Prostate gland (tissue), 2 donors: ENCODE results near the gene DDAH1. TPM values are rescaled to one million over a fixed set of nuclear protein-coding genes. Genes with fewer than 3 reads are reported as not detected.

ENCODE experiments used
- DNase-seq: peaks from one replicate; pipeline ENCODE4 v3.0.0-alpha.2; 2019; ENCODE audit warnings: low spot score
- H3K27ac ChIP-seq, 2 donors: fragments of 200-600 bp; sonication (generic); 2 replicates each; pipeline ENCODE4 v1.5.1; 2017 to 2019
- H3K27me3 ChIP-seq: fragments of 200-600 bp; sonication (generic); replicated peaks from 2 replicates; pipeline ENCODE4 v1.5.1; 2019; ENCODE audit not compliant: insufficient read depth
- H3K36me3 ChIP-seq, 2 donors: fragments of 200-600 bp; sonication (generic); 1 replicate in 1 of 2; 2 replicates in 1 of 2; pipeline versions ENCODE4 v1.5.1 to v1.8.1; 2017 to 2019
- H3K4me1 ChIP-seq: fragments of 200-600 bp; sonication (generic); replicated peaks from 2 replicates; pipeline ENCODE4 v1.5.1; 2019
- H3K4me3 ChIP-seq, 2 donors: fragments of 200-600 bp; sonication (generic); 2 replicates each; pipeline ENCODE4 v1.5.1; 2017 to 2019
- H3K9me3 ChIP-seq: fragments of 200-600 bp; sonication (generic); 2 replicates; pipeline ENCODE4 v1.5.1; 2017
- CTCF ChIP-seq, 4 experiments: fragments of 200-600 bp in 2 of 4; fragments of 450-650 bp in 2 of 4; sonication (generic) in 2 of 4; IDR thresholded peaks; 1 replicate in 3 of 4; 2 replicates in 1 of 4; pipeline ENCODE4 v1.5.1; 2016 to 2019; ENCODE audit warnings: antibody characterized with exemption in 4 of 4, mild to moderate bottlenecking in 2 of 4, moderate library complexity in 2 of 4
- POLR2A ChIP-seq: fragments of 450-650 bp; IDR thresholded peaks from one replicate; pipeline ENCODE4 v1.6.1; 2016; ENCODE audit warnings: antibody characterized with exemption, mild to moderate bottlenecking
- POLR2AphosphoS5 ChIP-seq: sonication (generic); formaldehyde crosslinking; IDR thresholded peaks from one replicate; pipeline ENCODE4 v1.6.1; 2017; ENCODE audit warnings: antibody characterized with exemption
- WGBS: methylation state at CpG from one replicate; pipeline ENCODE4 v1.1.5; 2018; 5-methylcytosine and 5-hydroxymethylcytosine counted together
- intact Hi-C: fragments of 100-400 bp; cut with DNase I; formaldehyde crosslinking; loops from one replicate; pipeline ENCODE4 v1.14.2; 2022
- total RNA-seq, 2 donors: library from RNA; depleted of rRNA; stranded (reverse); fragments of >200 nt; gene quantifications; one replicate each; pipeline ENCODE4 v1.1.0, GENCODE V29; 2016

Gene DDAH1
- total RNA-seq, 2 donors from 2014 or later: 61.6 to 70.7 TPM

- no peaks in the 10 kb centered on the region for H3K36me3 ChIP-seq
- H3K27me3 ChIP-seq: no peaks in the 10 kb centered on the region
- no peak overlapping the region for H3K4me3 ChIP-seq
- intact Hi-C loops: no loop called here
- peaks cover 3% of the 10 kb centered on the region for H3K4me1 ChIP-seq
- no peak for TF ChIP-seq POLR2AphosphoS5
- H3K9me3 ChIP-seq: no peaks in the 10 kb centered on the region
- no peak for DNase-seq
- no peak overlapping the region for H3K27ac ChIP-seq
- 78% methylated on average over 1 of the region's 1 CpG for WGBS
Measured at GRCh38 chr1:85494074-85494903, 29.3 kb upstream of the DDAH1 start.

- Histone ChIP-seq H3K36me3 (no peaks in the 10 kb centered on the region), H3K27me3 (no peaks in the 10 kb centered on the region), H3K4me3 (no peak overlapping the region), H3K4me1 (no peaks in the 10 kb centered on the region), H3K9me3 (no peaks in the 10 kb centered on the region), H3K27ac (no peak overlapping the region)
- intact Hi-C loops: no loop called here
- TF ChIP-seq POLR2AphosphoS5: no peak
- no peak for TF ChIP-seq POLR2A
- TF ChIP-seq CTCF (IDR thresholded peaks at IDR 0.05): no peak
- WGBS: 96% methylated on average over 1 of the region's 1 CpG
- no peak for DNase-seq
Measured at GRCh38 chr1:85490270-85490985, 25.5 kb upstream of the DDAH1 start.

DNA sequence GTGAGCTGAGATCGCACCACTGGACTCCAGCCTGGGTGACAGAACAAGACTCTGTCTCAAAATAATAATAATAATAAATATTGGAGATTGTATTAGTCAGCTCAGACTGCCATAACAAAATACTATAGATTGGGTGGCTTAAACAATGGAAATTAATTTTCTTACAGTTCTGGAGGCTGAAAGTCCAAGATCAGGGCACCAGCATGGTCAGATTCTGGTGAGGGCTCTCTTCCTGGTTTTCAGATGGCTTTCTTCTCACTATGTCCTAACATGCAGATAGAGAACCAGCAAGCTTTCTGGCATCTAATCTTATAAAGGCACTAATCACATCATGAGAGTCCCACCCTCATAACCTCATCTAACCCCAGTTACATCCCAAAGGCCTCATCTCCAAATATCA lies 23.2 kb upstream of the DDAH1 start:
- H3K9me3 ChIP-seq: no peaks in the 10 kb centered on the region
- no peak for DNase-seq
- no peak overlapping the region for H3K27ac ChIP-seq
- H3K27me3 ChIP-seq: no peaks in the 10 kb centered on the region
- intact Hi-C loops: no loop called here
- TF ChIP-seq POLR2A: no peak
- no peak for TF ChIP-seq POLR2AphosphoS5
- TF ChIP-seq CTCF (IDR thresholded peaks at IDR 0.05): no peak
- 100% methylated on average over 1 of the region's 1 CpG for WGBS
- H3K4me3 ChIP-seq: no peak overlapping the region
- no peaks in the 10 kb centered on the region for H3K4me1 ChIP-seq
- H3K36me3 ChIP-seq: no peaks in the 10 kb centered on the region

DNA sequence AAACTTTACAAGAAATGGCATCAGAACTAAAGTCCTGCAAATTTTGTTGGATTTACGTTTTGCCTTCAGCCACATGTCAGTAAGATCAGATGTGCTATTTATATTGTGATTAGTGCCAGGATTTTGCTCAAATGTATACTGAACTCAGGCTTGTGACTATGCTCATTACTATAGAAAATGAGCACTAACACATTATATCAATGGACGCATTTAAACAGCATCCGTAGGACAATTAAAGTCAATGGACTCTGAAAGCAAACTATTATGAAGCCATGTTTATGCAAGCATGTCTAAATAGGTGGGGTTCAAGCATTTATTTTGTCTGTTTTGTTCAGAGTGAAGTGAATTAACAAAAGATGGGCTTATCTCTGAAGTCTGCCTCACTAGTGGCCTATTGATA lies 20.6 kb upstream of the DDAH1 start:
- H3K4me1 ChIP-seq: no peaks in the 10 kb centered on the region
- H3K27ac ChIP-seq: no peak overlapping the region
- intact Hi-C loops: no loop called here
- H3K27me3 ChIP-seq: no peaks in the 10 kb centered on the region
- H3K36me3 ChIP-seq: no peaks in the 10 kb centered on the region
- no peak overlapping the region for H3K4me3 ChIP-seq
- WGBS: 92% methylated on average over 3 of the region's 3 CpGs
- TF ChIP-seq POLR2AphosphoS5 (no peak), CTCF (IDR thresholded peaks at IDR 0.05) (no peak), POLR2A (no peak)
- no peaks in the 10 kb centered on the region for H3K9me3 ChIP-seq
- no peak for DNase-seq

GRCh38 chr1:85484716-85485115 lies 19.8 kb upstream of the DDAH1 start:
- Histone ChIP-seq H3K27ac (no peak overlapping the region), H3K27me3 (no peaks in the 10 kb centered on the region), H3K36me3 (no peaks in the 10 kb centered on the region), H3K4me1 (no peaks in the 10 kb centered on the region), H3K9me3 (no peaks in the 10 kb centered on the region), H3K4me3 (no peak overlapping the region)
- TF ChIP-seq POLR2AphosphoS5 (no peak), CTCF (IDR thresholded peaks at IDR 0.05) (no peak), POLR2A (no peak)
- DNase-seq: no peak
- 93% methylated on average over 1 of the region's 1 CpG for WGBS
- intact Hi-C loops: no loop called here
